PFSK-1 (cell line): Measurements from ENCODE around the gene ALG8.

Experiments used
- POLR2AphosphoS5 ChIP-seq: IDR thresholded peaks from 2 replicates; pipeline ENCODE4 v1.6.1; 2012; ENCODE audit warnings: low read depth, mild to moderate bottlenecking, control low read depth, low read length, moderate library complexity
- SIN3A ChIP-seq: IDR thresholded peaks from 2 replicates; pipeline ENCODE4 v1.6.1; 2012; ENCODE audit warnings: mild to moderate bottlenecking, low read length, moderate library complexity, borderline replicate concordance; ENCODE audit not compliant: insufficient read depth
- TAF1 ChIP-seq: IDR thresholded peaks from 2 replicates; pipeline ENCODE4 v1.6.1; 2012; ENCODE audit warnings: low read length, control low read depth, borderline replicate concordance; ENCODE audit not compliant: insufficient read depth
- TF ChIP-seq, protein P1 (sequence below), 2 experiments: IDR thresholded peaks; 2 replicates each; pipeline versions ENCODE4 v1.6.1 to v1.8.0; 2011 to 2012; ENCODE audit warnings: low read depth in 2 of 2, low read length in 2 of 2, control low read depth in 1 of 2, inconsistent platforms in 1 of 2, mild to moderate bottlenecking in 1 of 2, moderate library complexity in 1 of 2; ENCODE audit not compliant: insufficient read depth in 1 of 2

DNA sequence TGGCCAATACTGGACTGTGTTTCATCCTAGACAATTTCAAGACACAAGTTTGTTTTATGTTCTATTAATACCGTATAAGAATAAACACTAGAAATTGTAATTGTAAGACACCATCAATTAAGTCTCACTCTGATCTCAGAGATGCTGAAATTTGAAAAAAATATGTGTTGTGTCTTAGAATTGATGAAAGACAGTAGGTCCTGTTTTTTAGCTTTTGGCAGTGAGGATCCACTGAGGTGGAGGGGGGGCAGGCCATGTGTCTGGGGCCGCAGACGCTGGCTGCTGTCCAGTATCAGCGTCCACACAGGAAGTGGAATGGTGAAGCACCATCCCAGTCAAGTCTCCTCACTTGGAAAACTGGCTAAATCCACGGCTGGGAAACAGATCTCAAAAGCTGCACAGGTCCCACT, 22.5 kb upstream of the ALG8 start:
- TF ChIP-seq POLR2AphosphoS5 (no peak), TAF1 (no peak), SIN3A (no peak)
- TF ChIP-seq, protein P1, sequence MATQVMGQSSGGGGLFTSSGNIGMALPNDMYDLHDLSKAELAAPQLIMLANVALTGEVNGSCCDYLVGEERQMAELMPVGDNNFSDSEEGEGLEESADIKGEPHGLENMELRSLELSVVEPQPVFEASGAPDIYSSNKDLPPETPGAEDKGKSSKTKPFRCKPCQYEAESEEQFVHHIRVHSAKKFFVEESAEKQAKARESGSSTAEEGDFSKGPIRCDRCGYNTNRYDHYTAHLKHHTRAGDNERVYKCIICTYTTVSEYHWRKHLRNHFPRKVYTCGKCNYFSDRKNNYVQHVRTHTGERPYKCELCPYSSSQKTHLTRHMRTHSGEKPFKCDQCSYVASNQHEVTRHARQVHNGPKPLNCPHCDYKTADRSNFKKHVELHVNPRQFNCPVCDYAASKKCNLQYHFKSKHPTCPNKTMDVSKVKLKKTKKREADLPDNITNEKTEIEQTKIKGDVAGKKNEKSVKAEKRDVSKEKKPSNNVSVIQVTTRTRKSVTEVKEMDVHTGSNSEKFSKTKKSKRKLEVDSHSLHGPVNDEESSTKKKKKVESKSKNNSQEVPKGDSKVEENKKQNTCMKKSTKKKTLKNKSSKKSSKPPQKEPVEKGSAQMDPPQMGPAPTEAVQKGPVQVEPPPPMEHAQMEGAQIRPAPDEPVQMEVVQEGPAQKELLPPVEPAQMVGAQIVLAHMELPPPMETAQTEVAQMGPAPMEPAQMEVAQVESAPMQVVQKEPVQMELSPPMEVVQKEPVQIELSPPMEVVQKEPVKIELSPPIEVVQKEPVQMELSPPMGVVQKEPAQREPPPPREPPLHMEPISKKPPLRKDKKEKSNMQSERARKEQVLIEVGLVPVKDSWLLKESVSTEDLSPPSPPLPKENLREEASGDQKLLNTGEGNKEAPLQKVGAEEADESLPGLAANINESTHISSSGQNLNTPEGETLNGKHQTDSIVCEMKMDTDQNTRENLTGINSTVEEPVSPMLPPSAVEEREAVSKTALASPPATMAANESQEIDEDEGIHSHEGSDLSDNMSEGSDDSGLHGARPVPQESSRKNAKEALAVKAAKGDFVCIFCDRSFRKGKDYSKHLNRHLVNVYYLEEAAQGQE (IDR thresholded peaks at IDR 0.05; ENCODE audit: insufficient read depth in 1 of 2, low read depth in 2 of 2, low read length in 2 of 2), result peak; percentile 40 to 72; a peak in 2 of 4 replicates
